Activated T-helper 1 cell treated with anti-CD3 and anti-CD28 coated beads, Interleukin-2, amount 50 U/mL, for 16 hours (primary cell): ENCODE results near the gene SELENON.
A peak's percentile ranks its signal among the peaks of the same experiment; 100 is the strongest.

ENCODE experiments used
- DNase-seq, 2 donors: peaks; one replicate each; pipeline ENCODE4 v3.0.0-alpha.2; 2020; ENCODE audit warnings: low read depth in 1 of 2, low spot score in 1 of 2

The SELENON gene

DNA sequence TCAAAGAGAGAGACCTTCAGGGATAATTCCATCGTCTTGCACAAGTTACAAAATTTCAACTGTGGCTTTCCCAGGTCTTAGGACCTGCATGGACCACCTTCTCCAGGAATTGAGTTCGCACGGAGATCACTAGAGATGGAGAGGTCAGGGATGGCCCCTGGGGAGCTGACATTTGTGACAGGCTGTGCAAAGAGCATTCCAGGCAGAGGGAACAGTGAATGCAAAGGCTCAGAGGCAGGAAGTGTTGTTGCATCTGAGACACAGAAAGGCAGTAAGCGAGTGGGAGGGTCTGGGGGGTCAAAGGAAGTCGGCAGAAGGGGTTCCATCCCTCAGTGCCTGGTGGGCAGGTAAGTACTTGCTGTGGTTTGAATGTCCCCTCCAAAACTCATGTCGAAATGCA lies 9.5 kb upstream of the SELENON start:
- no peak for DNase-seq

DNA sequence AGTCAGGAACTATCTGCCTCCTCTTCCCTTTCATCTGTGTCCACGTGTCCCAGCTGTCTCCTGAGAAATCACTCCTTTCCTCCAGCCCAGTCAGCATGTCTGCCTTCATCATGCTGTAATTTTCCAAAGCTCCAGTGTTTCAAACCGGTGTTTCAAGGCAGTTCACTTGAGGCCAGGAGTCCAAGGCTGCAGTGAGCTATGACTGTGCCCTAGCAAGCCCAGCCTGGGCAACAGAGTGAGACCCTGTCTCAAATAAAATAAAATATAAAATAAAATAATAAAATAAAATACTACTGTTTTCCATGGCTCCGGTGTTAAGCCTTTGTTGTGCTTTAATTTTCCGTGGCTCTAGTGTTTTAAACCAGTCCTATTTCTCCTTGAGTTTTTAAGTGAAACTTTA lies 7.9 kb upstream of the SELENON start:
- DNase-seq: no peak

DNA sequence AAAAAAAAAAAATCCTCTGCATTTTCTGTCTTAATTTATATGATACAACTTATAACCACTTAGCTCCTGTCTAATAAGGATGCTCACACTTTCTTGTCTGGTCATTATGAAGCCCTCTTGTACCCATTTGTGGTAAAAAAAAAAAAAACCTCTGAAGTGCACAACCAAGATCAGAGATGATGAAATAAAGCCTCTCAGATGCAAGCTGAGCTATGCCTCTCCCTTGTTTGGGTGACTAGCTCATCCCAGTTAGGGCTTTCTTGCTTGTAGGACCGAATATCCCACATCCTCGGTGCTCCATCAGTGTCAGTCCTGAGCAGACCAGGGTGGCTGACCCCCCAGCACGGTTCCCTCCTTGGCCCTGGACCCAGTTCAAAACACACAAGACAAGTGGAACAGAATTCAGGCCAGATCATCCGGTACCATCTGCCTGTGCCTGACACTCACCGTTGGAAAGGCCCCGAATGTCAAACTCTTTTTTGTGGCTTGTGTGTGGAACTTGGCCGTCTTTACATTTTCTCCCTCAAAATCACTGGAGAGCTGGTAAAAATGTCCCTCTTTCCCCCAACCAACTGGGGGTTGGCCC lies 6.3 kb upstream of the SELENON start:
- no peak for DNase-seq

DNA sequence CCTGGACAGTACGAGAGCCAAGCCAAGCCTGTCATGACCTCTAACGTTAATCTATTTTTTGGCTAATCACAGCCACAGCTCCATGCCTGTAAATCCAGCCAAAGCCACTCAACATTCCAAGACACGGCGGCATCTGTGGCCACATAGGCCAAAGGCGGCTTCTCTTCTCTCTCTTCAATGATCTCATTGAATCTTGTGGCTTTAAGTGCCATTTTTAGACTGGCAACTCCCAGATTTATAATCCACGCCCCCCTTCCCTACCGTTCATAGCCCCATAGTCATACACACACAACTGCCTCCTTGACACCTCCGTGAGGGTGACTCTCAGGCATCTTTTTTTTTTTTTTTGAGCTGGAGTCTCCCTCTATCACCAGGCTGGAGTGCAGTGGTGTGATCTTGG lies 5.7 kb upstream of the SELENON start:
- DNase-seq: no peak

DNA sequence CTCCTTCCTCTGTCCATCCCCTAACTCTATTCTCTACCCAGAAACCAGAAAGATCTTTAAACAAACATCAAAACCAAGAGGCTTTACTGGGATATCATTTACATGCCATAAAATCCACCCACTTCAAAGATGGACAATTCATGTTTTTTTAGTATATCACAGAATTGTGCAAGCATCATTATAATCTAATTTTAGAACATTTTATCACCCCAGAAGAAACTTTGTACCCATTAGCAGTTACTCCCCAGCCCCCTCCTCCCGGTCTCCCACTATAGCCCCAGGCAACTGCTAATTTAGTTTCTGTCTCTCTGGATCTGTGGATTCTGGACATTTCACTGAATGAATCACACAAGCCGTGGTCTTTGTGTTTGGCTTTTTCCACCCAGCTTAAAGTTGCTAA lies 4.8 kb upstream of the SELENON start:
- no peak for DNase-seq

DNA sequence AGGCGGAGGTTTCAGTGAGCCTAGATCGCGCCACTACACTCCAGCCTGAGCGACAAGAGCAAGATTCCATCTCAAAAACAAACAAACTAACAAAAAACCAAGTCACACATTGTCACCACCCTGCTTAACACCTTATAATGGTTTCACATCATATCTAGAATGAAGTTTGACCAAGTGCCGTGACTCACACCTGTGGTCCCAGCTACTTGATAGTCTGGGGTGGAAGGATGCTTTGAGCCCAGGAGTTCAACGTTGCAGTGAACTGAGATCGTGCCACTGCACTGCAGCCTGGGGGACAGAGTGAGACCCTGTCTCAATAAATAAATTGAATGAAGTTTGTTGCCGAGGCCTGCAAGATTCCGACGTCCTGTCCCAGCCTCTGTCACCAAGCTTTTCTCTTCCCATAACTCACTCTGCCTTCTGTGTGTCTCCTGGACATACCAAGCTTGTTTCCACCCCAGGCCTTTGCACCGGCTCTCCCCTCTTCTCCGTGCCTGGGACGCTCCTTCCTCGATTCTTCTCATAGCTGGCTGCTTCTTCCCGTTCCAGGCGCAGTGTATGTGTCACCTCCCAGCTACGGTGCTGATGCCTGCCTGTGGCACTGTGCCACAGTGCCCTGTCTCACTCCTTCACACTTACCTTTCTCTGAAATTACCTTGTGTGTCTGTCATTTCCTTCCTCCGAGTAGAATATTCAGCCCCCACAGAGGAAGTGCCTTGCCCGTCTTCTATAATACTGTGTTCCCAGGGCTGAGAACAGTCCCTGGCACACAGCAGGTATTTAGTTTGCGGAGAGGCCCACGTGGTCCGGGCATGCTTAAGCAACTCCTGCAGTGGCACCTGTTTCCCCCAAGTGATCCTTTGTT lies 3.8 kb upstream of the SELENON start:
- DNase-seq: no peak

DNA sequence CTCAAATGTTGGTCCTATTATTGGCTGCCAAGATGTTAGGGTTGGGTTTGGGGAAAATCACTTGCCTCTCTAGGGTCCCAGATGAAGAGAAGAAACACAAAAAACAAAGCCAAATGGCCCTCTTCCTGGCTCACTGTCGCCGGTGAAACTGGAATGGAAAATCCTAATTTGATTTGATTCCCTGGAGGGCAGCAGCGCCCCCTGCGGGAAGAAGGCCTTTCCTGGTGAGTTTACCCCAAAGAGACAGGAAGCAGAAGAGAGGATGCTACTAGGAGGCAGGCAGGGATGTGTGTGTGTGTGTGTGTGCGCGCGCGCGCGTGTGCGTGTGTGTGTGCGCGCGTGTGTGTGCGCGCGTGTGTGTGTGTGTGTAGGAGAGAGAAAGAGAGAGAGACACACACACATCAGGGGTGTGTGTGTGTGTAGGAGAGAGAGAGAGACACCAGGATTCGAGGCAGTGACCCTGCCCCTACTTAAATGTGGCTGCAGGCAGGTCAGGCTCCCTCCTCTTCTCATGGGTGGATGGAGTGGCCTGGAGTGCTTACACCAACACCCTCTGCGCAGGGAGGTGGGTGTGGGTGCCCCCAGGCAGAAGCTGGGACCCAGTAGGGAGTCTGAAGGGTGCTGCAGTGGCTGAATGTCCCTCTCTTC lies 3.1 kb upstream of the SELENON start:
- peak; percentile 68 to 75 for DNase-seq

DNA sequence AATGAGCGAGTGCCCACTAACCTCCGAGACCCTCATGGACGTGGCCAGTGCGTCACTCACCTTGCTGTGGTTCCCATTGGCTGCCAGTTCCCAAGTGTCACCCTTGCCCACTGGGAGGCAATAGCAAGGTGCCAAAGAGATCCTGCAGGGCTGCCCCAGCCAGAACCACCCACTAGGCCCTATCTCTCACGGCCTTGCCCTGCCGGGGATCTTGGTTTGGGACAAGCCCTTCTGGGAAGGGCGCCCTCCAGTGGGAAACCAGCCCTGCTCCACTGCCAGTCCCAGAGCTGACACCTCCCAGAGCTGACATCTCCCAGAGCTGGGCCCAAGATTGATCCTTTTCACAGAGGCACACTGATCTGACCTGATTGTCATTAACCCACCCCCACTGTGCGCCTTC lies 2.1 kb upstream of the SELENON start:
- no peak for DNase-seq

DNA sequence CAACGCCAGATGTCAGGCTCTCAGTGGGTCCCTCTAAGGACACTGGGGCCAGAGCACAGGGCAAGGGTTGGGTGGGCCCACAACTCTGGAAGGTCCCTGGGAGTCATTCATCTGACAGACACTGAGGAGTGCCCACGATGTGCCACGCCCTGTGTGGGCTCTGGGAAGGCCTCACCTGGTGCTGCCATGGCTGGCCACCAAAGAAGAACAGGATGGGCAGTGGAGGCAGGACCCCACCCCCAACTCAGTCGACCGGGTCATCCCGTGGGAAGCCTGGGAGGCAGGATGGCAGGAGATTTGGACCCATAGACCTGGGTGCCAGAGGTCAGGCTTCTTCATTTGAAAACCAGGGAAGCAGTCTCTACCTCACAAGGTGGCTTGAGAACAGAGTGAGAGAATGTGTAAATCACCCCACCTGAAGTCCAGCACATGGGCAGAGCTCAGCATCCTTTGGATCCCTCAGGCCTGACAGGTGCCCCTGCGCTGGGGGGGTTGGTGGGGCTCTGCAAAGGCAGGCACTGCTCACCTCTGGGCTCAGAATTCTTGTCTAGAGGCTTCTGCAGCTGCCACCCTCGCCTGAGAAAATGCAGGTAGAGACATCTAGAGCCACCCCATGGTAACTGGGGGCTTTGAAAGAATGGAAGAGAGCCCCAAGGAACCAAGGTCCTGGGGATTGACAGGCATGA lies 1.2 kb upstream of the SELENON start:
- DNase-seq: no peak

DNA sequence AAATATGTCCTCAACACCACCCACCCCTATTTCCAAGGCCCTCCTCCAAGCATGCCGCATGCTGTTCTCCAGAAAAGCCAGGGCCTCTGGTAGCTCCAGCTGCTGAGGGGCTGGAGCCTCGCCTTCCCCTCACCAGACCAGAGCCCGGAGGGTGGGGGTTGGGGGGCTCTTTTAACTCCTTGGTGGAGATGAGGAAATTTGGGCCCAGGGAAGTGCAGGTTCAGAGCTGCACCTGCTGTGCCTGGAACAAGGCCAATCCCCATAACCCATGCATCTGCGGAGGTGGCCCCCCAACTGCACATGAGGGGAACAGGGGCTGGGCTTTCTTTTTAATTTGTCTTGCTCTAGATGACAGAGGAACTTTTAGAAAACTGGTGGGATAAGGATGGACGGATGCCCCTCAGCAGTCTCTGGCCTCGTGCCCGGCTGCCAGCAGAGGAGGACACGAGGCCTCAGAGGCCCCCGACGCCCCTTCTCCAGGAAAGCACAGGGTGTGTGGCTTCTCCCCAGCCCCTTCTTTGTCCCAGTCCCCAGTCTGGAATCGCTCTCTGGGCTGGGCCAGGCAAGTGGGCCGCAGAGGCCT lies 550 bp upstream of the SELENON start:
- no peak for DNase-seq

DNA sequence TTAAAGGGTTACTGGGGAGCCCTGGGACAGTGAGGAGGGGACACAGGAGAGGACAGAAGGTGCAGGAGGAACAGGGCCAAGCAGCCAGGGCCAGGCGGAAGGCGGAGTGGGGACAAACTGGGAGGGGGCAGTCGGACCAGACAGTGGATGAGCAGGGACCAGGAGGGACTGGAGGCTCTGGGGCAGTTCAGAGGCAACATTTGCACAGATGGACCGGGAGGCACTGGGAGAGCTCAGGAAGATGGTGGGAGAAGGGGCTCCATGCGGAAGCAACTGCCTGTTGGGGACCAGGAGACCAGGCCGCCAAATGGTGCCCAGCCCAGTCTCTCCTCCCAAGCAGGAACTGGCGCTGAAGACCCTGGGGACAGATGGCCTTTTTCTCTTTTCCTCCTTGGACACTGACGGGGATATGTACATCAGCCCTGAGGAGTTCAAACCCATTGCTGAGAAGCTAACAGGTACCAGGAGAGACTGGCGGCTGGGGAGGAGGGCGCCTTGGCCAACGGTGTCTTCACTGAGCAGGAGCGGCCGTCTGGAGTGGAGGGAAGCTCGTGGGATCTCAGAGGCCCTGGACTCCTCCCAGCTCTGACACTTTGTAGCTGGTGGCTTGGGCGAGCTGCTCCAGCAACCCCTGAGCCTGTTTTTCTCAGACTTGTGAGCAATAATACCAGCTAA lies 847 bp downstream of the SELENON start:
- no peak for DNase-seq

DNA sequence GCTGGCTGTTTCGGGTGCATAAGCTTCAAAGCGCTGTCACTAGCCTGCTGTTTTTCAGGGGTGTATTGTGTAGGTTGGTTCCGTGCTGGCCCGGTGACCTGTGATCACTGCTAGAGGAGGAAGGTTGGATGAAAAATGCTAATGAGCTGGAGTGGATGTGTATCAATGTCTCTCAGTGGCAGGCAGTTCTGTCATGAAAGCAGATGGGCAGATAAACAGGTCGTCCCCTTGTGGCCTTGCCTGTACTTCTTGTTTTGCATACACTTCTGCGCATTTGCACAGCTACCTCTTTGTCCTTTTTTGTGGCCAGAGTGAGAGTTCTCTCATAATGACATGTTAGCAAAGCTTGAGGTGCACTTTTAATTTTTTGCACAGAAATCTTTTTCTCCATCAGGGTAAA lies 2.9 kb downstream of the SELENON start:
- DNase-seq: no peak

DNA sequence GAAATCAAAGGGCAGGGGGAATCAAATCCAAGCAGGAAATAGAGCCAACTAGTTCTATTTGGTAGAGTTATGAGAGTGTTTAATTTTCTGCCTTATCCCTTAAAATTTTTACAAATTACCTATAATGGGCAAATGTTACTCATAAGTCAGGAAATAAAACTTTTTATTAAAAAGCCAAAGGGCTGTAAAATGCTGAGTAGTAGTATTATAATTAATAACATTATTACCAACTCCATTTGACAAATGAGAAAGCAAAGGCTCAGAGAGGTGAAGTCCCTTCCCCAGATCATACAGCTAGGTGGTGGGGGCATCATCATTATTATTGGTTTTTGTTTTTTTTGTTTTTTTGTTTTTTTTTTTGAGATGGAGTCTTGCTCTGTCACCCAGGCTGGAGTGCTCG lies 3.4 kb downstream of the SELENON start:
- no peak for DNase-seq

DNA sequence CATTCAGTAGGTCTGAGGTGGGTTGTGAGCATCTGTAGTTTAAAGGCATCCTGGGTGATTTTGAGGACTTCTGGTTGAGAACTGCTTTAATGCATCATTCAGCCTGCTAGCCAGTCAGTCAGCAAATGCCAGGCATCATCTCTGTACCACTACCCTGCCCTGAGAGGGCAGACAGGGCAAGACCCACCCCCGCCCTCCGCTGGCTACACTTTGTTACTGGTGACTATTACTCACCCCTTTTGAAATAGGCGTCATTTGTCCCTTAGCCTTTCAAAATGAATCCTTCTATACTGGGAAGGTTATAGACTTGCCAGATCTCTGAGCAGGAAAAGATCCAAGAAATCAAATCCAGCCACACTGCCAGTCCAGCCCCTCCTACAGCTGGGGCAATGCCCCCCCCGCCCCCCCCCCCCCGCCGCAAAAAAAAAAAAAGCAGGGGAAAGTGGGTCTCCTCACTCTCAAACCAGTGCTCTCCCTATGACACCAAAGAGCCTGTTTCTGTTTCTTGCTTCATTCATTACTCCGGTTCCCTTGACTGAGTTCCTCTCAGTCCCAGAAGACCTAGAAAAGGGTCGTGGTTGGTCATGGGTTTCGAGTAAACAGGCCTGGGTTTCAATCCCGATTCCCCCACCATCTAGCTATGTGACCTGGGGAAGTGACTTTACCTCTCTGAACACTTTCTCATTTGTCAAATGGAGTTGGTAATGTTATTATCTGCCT lies 4.4 kb downstream of the SELENON start:
- DNase-seq: no peak

DNA sequence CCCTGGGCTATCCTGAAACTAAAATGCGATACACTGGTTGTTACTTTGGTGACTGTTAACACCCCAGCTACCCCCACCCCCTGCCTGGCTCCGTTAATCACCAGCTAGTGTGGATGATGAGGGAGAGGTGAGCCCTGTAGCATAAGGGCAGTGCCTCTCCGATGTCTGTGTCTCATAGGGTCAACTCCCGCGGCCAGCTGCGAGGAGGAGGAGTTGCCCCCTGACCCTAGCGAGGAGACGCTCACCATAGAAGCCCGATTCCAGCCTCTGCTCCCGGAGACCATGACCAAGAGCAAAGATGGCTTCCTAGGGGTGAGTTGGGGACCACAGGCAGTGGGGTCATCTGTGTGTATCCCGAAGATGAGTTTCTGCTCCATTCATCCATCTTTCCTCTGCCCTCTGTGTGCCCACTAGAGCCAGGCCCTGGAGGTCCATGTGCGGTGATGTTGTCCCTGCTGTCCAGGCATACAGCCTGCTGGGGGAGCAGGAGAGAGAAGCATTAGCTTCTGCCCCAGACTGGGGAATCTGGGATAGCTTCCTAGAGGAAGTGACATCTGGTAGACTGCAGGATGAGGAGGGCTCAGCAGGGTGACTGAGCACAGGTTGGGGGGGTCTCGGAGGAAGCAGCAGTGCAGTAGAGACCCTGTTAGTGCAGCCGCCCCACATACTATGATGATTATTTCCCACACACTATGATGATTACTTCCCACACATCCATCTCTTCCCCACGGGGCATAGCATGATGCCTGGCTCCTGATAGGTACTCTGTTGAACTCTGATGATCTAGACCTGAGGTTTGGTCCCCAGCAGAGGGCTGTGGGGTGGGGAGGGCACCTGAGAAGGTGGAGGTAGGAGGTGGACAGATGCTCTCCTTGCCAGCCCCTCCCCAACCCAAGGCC lies 5.2 kb downstream of the SELENON start:
- no peak for DNase-seq

DNA sequence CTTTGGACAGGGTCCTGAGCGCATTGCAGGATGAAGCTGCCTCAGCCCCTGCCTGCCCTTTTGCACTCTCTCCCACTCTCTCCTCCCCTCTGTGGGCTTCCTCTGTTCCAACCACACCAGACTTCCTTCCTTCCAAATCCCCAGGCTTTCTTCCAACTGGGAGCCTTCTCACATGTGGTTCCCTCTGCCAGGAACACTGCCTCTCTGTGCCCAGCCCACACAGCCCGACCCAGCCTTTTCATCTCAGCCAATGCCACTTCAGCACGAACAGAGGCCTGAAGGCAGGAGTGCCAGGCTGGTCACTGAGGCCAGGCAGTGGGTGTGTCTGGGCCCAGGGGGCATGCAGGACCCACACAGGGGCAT lies 5.9 kb downstream of the SELENON start:
- no peak for DNase-seq

DNA sequence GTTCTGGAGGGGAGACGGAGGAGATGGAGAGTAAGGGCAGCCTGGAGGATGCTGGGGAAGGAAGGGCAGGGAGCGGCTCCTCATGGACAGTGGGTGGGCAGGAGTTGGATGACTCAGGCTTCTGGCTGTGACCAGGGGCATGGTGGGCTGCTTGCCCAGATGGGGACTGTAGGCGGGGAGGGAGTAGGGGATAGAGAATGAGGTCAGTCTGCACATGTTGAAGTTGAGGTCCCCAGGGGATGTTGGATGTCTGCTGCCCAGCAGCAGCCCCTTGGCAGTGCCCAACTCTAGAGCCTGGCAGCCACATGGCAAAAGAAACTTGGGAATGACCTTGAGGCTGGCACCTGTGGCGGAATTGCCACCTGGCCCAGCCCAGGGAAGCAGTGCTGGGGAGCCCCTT lies 6.4 kb downstream of the SELENON start:
- no peak for DNase-seq

DNA sequence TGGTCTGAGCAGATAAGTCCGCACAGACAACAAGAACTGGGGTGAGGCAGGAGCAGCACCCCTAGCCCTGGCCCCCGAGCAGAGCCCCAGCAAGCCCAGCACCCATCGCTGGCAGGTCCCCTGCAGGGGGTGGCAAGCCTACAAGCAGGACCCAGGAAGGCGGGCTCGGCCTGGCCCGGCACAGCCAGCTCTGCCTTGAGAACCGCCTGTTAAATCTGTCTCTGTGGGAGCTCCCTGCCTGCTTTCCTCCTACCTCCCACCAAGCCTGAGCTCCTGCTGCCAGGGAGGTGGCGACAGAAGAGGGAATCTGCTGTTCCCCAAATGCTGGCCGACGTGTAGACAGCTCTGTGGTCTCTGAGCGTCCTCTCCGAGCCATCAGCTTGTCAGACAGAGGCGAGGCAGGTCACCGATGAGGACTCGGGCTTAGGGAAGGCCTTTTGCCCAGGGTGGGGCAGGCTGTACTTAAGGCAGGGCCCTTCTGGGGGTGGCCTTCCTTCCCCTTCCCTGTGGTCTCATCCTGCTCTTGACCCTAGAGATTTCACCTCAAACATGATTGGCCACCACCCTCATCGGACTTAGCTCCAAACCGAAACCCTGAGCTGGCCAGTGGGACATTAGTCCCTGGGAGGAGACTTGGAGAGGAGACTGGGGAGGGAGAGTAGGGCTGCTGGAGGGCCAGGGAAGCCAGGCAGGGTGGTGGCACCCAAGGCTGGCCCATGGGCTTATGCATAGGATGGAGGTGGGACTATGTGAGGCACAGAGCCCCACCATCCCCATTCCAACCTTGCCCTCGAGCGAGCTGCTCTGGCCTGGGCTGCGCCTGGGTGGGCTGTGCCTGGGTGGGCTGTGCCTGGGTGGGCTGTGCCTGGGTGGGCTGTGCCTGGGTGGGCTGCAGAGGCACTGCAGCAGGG lies 7.7 kb downstream of the SELENON start:
- no peak for DNase-seq
